Brain microvascular endothelial cell (primary cell): ENCODE data around the gene CCBE1.

Experiments
- DNase-seq: peaks from one replicate; pipeline ENCODE4 v3.0.0-alpha.2; 2020
- H3K27ac ChIP-seq: fragments of 250-450 bp; sonication (Bioruptor Pico); 2 replicates; pipeline ENCODE4 v1.5.1; 2020; ENCODE audit warnings: mild to moderate bottlenecking, moderate library complexity
- H3K27me3 ChIP-seq: fragments of 250-450 bp; sonication (Bioruptor Pico); replicated peaks from 2 replicates; pipeline ENCODE4 v1.5.1; 2020; ENCODE audit warnings: mild to moderate bottlenecking
- H3K36me3 ChIP-seq: fragments of 250-450 bp; sonication (Bioruptor Pico); replicated peaks from 2 replicates; pipeline ENCODE4 v1.5.1; 2020; ENCODE audit warnings: mild to moderate bottlenecking
- H3K4me3 ChIP-seq: 2 replicates; pipeline ENCODE4 v1.5.1; 2011; ENCODE audit warnings: low read depth, mild to moderate bottlenecking, control low read depth, low read length, moderate library complexity
- CTCF ChIP-seq: IDR thresholded peaks from 2 replicates; pipeline ENCODE4 v1.5.1; 2011; ENCODE audit warnings: low read depth, mild to moderate bottlenecking, moderate library complexity, low read length, control low read depth, inconsistent platforms; ENCODE audit errors: missing control alignments
- in situ Hi-C: cut with HindIII; loops from 2 replicates; pipeline ENCODE4 v1.10.0; 2017; ENCODE audit warnings: low sequenced_read_pairs, low pct_ligation_motif_present

The CCBE1 gene

GRCh38 chr18:59484131-59484530 is 213.1 kb downstream of the CCBE1 start:
- Histone ChIP-seq H3K27ac (no peak overlapping the region), H3K36me3 (no peaks in the 10 kb centered on the region), H3K4me3 (no peak overlapping the region), H3K27me3 (no peaks in the 10 kb centered on the region)
- in situ Hi-C loops = no loop called here
- TF ChIP-seq CTCF = no peak
- no peak for DNase-seq

DNA sequence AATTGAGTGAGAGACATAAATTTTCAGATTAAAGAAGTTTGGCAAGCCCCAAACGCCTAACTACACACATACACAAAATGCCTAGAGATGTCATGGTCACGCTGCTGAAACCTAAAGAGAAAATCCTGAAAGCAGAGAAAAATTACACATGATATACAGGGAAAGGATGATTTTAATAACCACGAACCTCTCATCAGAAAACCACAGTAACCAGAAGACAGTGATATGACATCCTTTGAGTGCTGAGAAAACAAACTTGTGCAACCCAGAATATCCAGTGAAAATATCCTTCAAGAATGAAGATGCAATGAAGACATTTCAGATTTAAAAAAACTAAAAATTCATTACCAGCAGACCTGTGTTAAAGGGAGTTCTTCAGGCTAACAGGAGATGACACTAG is 215.8 kb downstream of the CCBE1 start:
- no peak for TF ChIP-seq CTCF
- in situ Hi-C loops = no loop called here
- Histone ChIP-seq H3K27me3 (no peaks in the 10 kb centered on the region), H3K27ac (no peak overlapping the region), H3K4me3 (no peak overlapping the region), H3K36me3 (no peaks in the 10 kb centered on the region)
- DNase-seq = no peak

DNA sequence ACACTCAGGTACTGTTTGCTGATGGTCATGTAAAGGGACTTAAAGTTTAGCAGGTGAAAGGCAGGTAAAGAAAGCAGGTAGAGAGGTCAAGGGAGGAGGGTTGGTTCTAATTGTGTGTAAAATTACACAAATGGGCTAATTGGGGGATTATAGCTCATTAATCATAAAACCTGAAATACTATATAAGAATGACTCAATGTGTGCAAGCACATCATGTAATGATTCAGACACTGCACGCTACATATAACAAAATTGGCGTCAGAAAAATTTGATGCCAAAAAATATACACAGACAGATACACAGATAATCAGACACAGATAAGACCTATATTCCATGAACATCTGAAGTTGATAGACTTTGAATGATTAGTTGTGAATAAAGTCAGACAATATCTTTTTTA is 217.4 kb downstream of the CCBE1 start:
- in situ Hi-C loops = no loop called here
- Histone ChIP-seq H3K4me3 (no peak overlapping the region), H3K27me3 (no peaks in the 10 kb centered on the region), H3K36me3 (no peaks in the 10 kb centered on the region), H3K27ac (no peak overlapping the region)
- no peak for DNase-seq
- TF ChIP-seq CTCF = no peak

DNA sequence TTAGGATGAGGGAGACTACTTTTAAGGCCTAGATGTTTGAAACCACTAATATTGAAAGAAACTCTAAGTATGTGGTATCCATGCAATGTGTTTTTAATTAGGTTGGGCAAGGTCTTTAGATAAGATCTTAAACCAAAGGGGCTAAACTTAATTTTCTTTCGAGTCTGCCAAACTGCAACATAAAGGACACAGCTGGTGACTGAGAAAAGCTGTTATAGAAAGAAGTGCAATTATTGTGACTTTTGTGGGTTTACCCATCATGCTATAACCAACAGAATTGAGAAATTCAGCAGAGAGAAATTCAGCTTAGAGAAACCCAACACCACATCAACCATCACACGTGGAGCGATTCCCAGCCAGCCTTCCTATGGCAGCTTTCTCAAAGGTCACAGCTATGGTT is 218.6 kb downstream of the CCBE1 start:
- H3K4me3 ChIP-seq = no peak overlapping the region
- TF ChIP-seq CTCF = no peak
- no peaks in the 10 kb centered on the region for H3K36me3 ChIP-seq
- in situ Hi-C loops = no loop called here
- no peak for DNase-seq
- no peak overlapping the region for H3K27ac ChIP-seq
- H3K27me3 ChIP-seq = no peaks in the 10 kb centered on the region

DNA sequence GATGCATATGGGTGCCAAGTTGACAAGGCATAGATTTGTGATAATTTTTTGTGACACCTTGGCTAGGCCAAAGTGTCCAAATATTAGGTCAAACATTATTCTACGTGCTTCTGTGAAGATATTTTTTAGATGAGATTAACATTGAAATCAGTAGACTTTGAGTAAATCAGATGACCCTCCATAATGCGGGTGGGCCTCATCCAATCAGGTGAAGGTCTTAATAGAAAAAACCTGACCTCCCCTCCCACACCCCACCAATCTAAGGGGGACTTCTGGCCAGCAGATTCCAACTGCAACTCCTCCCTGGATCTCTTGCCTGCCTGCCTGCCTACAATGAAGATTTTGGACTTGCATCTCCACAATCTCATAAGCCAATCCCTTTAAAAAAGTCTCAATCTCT is 219.4 kb downstream of the CCBE1 start:
- DNase-seq = no peak
- no peaks in the 10 kb centered on the region for H3K27me3 ChIP-seq
- in situ Hi-C loops = no loop called here
- H3K27ac ChIP-seq = no peak overlapping the region
- no peaks in the 10 kb centered on the region for H3K36me3 ChIP-seq
- TF ChIP-seq CTCF = no peak
- no peak overlapping the region for H3K4me3 ChIP-seq

GRCh38 chr18:59470561-59471121 is 226.6 kb downstream of the CCBE1 start:
- Histone ChIP-seq H3K27me3 (no peaks in the 10 kb centered on the region), H3K36me3 (no peaks in the 10 kb centered on the region), H3K4me3 (no peak overlapping the region), H3K27ac (no peak overlapping the region)
- in situ Hi-C loops = no loop called here
- no peak for DNase-seq
- no peak for TF ChIP-seq CTCF
